Ishikawa (cell line): ENCODE data around the gene TIPARP.

ENCODE experiments used
- CEBPB ChIP-seq: IDR thresholded peaks from 2 replicates; pipeline ENCODE4 v1.6.1; 2012
- CREB1 ChIP-seq: IDR thresholded peaks from 2 replicates; pipeline ENCODE4 v1.6.1; 2012; ENCODE audit warnings: low read depth
- EGR1 ChIP-seq: IDR thresholded peaks from 2 replicates; pipeline ENCODE4 v1.6.1; 2012
- EP300 ChIP-seq: IDR thresholded peaks from 2 replicates; pipeline ENCODE4 v1.6.1; 2012; ENCODE audit warnings: borderline replicate concordance
- FOXM1 ChIP-seq: IDR thresholded peaks from 2 replicates; pipeline ENCODE4 v1.6.1; 2012; ENCODE audit warnings: low read depth, borderline replicate concordance
- NFIC ChIP-seq: IDR thresholded peaks from 2 replicates; pipeline ENCODE4 v1.6.1; 2012
- RAD21 ChIP-seq: IDR thresholded peaks from 2 replicates; pipeline ENCODE4 v1.6.1; 2012; ENCODE audit warnings: low read depth
- TAF1 ChIP-seq: IDR thresholded peaks from 2 replicates; pipeline ENCODE4 v1.6.1; 2012; ENCODE audit warnings: low read depth, mild to moderate bottlenecking
- TCF12 ChIP-seq: IDR thresholded peaks from 2 replicates; pipeline ENCODE4 v1.6.1; 2012; ENCODE audit warnings: low read depth
- TEAD4 ChIP-seq: IDR thresholded peaks from 2 replicates; pipeline ENCODE4 v1.6.1; 2012
- USF1 ChIP-seq: IDR thresholded peaks from 2 replicates; pipeline ENCODE4 v1.6.1; 2012
- YY1 ChIP-seq: IDR thresholded peaks from 2 replicates; pipeline ENCODE4 v1.6.1; 2012; ENCODE audit warnings: low read depth
- ZBTB7A ChIP-seq: IDR thresholded peaks from 2 replicates; pipeline ENCODE4 v1.6.1; 2012; ENCODE audit warnings: low read depth
- TF ChIP-seq, protein P1 (sequence below): IDR thresholded peaks from 2 replicates; pipeline ENCODE4 v1.6.1; 2012; ENCODE audit warnings: low read depth, mild to moderate bottlenecking
- TF ChIP-seq, protein P2 (sequence below): IDR thresholded peaks from 2 replicates; pipeline ENCODE4 v1.6.1; 2012

TIPARP gene

DNA sequence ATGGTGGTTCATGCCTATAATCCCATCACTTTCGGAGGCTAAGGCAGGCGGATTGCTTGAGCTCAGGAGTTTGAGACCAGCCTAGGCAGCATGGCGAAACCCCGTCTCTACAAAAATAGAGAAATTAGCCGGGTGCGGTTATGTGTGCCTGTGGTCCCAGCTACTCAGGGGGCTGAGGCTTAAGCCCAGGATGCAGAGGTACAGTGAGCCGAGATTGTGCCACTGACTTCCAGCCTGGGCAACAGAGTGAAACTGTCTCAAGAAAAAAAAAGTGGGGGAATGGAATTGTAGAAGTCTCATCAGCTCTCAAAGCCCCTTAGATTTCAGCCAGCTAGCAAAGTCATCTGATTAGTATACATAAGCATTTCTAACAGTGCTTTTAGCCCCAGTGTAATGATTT, 33.2 kb downstream of the TIPARP start:
- no peak for TF ChIP-seq YY1
- TF ChIP-seq, protein P1, sequence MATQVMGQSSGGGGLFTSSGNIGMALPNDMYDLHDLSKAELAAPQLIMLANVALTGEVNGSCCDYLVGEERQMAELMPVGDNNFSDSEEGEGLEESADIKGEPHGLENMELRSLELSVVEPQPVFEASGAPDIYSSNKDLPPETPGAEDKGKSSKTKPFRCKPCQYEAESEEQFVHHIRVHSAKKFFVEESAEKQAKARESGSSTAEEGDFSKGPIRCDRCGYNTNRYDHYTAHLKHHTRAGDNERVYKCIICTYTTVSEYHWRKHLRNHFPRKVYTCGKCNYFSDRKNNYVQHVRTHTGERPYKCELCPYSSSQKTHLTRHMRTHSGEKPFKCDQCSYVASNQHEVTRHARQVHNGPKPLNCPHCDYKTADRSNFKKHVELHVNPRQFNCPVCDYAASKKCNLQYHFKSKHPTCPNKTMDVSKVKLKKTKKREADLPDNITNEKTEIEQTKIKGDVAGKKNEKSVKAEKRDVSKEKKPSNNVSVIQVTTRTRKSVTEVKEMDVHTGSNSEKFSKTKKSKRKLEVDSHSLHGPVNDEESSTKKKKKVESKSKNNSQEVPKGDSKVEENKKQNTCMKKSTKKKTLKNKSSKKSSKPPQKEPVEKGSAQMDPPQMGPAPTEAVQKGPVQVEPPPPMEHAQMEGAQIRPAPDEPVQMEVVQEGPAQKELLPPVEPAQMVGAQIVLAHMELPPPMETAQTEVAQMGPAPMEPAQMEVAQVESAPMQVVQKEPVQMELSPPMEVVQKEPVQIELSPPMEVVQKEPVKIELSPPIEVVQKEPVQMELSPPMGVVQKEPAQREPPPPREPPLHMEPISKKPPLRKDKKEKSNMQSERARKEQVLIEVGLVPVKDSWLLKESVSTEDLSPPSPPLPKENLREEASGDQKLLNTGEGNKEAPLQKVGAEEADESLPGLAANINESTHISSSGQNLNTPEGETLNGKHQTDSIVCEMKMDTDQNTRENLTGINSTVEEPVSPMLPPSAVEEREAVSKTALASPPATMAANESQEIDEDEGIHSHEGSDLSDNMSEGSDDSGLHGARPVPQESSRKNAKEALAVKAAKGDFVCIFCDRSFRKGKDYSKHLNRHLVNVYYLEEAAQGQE = no peak
- TF ChIP-seq EP300 = no peak
- no peak for TF ChIP-seq TEAD4
- TF ChIP-seq RAD21 = no peak
- no peak for TF ChIP-seq CEBPB
- no peak for TF ChIP-seq NFIC
- TF ChIP-seq TAF1 = no peak
- TF ChIP-seq TCF12 = no peak
- TF ChIP-seq, protein P2, sequence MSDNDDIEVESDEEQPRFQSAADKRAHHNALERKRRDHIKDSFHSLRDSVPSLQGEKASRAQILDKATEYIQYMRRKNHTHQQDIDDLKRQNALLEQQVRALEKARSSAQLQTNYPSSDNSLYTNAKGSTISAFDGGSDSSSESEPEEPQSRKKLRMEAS = no peak
- TF ChIP-seq USF1 = no peak
- TF ChIP-seq ZBTB7A = no peak
- TF ChIP-seq CREB1 = no peak
- TF ChIP-seq FOXM1 = no peak
- TF ChIP-seq EGR1 = no peak

DNA sequence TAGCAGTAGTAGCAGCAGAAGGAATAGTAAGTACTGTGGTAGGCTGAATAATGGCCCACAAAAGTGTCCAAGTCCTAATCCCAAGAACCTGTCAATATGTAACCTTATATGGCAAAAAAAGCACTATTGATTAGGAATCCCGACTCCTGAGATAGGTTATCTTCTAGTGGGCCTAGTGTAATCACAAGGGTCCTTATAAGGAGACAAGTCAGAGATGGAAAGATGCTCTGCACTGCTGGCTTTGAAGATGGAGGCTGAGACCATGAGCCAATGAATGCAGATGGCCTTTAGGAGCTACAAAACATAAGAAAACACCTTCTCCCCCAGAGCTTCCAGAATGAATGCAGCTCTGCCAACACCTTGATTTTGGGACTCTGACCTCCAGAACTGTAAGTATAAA, 36.0 kb downstream of the TIPARP start:
- TF ChIP-seq TCF12 (no peak), CREB1 (no peak), TEAD4 (no peak), RAD21 (no peak), NFIC (no peak), EP300 (no peak), EGR1 (no peak), TAF1 (no peak), FOXM1 (no peak), USF1 (no peak), YY1 (no peak)
- TF ChIP-seq, protein P1 = no peak
- TF ChIP-seq, protein P2 = no peak

- TF ChIP-seq NFIC (no peak), CEBPB (no peak), RAD21 (no peak), ZBTB7A (no peak), CREB1 (no peak), TEAD4 (no peak), TCF12 (no peak), TAF1 (no peak), EP300 (no peak), YY1 (no peak), USF1 (no peak), EGR1 (no peak), FOXM1 (no peak)
- TF ChIP-seq, protein P2 = no peak
- TF ChIP-seq, protein P1 = no peak
Observed at GRCh38 chr3:156711113-156711512, 36.7 kb downstream of the TIPARP start.
